HL-60 (cell line): ENCODE data around the gene COX6A1.

Experiments used
- CTCF ChIP-seq: IDR thresholded peaks from one replicate; pipeline ENCODE4 v1.5.1; 2011; ENCODE audit warnings: low read length, control low read depth, inconsistent platforms; ENCODE audit not compliant: insufficient read depth
- GABPA ChIP-seq: IDR thresholded peaks from 2 replicates; pipeline ENCODE4 v1.6.1; 2012; ENCODE audit warnings: low read depth
- POLR2AphosphoS5 ChIP-seq: IDR thresholded peaks from 2 replicates; pipeline ENCODE4 v1.6.1; 2012; ENCODE audit warnings: low read depth
- REST ChIP-seq: IDR thresholded peaks from 2 replicates; pipeline ENCODE4 v1.6.1; 2012; ENCODE audit warnings: low read depth; ENCODE audit not compliant: insufficient replicate concordance
- SPI1 ChIP-seq: IDR thresholded peaks from 2 replicates; pipeline ENCODE4 v1.6.1; 2012; ENCODE audit warnings: low read depth, mild to moderate bottlenecking, borderline replicate concordance

GRCh38 chr12:120408771-120409170 lies 29.1 kb upstream of the COX6A1 start:
- no peak for TF ChIP-seq CTCF
- no peak for TF ChIP-seq POLR2AphosphoS5
- no peak for TF ChIP-seq REST
- no peak for TF ChIP-seq GABPA
- no peak for TF ChIP-seq SPI1
